Measurements from ENCODE around the gene ANKRD12.

ANKRD12 gene

GRCh38 chr18:9094307-9095226 lies 42.0 kb upstream of the ANKRD12 start:
- peak; percentile 42 for DNase-seq (ENCODE audit: low read depth)
- H3K4me3 ChIP-seq (ENCODE audit: low read depth, low read length), result peak overlapping the region; percentile 46; the same call in 1 of the 2 replicates
- no peak for TF ChIP-seq CTCF (IDR thresholded peaks at IDR 0.05; ENCODE audit: insufficient read depth, low read depth, low read length, missing control alignments)

- DNase-seq (ENCODE audit: low read depth), result peak; percentile 85
- no peak for TF ChIP-seq CTCF (IDR thresholded peaks at IDR 0.05; ENCODE audit: insufficient read depth, low read depth, low read length, missing control alignments)
- peak overlapping the region; percentile 46 for H3K4me3 ChIP-seq (ENCODE audit: low read depth, low read length)
Observed at GRCh38 chr18:9095297-9096006, 41.1 kb upstream of the ANKRD12 start.

- no peak for TF ChIP-seq CTCF (IDR thresholded peaks at IDR 0.05; ENCODE audit: insufficient read depth, low read depth, low read length, missing control alignments)
- peak overlapping the region; percentile 46 for H3K4me3 ChIP-seq (ENCODE audit: low read depth, low read length)
- no peak for DNase-seq (ENCODE audit: low read depth)
Observed at GRCh38 chr18:9096007-9096371, 40.6 kb upstream of the ANKRD12 start.

GRCh38 chr18:9096685-9097084 lies 39.9 kb upstream of the ANKRD12 start:
- DNase-seq (ENCODE audit: low read depth), result no peak
- no peak overlapping the region for H3K4me3 ChIP-seq (ENCODE audit: low read depth, low read length)
- TF ChIP-seq CTCF (IDR thresholded peaks at IDR 0.05; ENCODE audit: insufficient read depth, low read depth, low read length, missing control alignments), result no peak

GRCh38 chr18:9097349-9097748 lies 39.2 kb upstream of the ANKRD12 start:
- TF ChIP-seq CTCF (IDR thresholded peaks at IDR 0.05; ENCODE audit: insufficient read depth, low read depth, low read length, missing control alignments), result no peak
- no peak for DNase-seq (ENCODE audit: low read depth)
- no peak overlapping the region for H3K4me3 ChIP-seq (ENCODE audit: low read depth, low read length)

GRCh38 chr18:9100796-9101195 lies 35.8 kb upstream of the ANKRD12 start:
- H3K4me3 ChIP-seq (ENCODE audit: low read depth, low read length), result no peak overlapping the region
- no peak for TF ChIP-seq CTCF (IDR thresholded peaks at IDR 0.05; ENCODE audit: insufficient read depth, low read depth, low read length, missing control alignments)
- DNase-seq (ENCODE audit: low read depth), result no peak
